ENCODE data around the gene LMO1. TPM values are rescaled to one million over a fixed set of nuclear protein-coding genes. Genes with fewer than 3 reads are reported as not detected.
A peak's percentile ranks its signal among the peaks of the same experiment; 100 is the strongest.

Gene LMO1
- total RNA-seq, 1 donor = not detected

DNA sequence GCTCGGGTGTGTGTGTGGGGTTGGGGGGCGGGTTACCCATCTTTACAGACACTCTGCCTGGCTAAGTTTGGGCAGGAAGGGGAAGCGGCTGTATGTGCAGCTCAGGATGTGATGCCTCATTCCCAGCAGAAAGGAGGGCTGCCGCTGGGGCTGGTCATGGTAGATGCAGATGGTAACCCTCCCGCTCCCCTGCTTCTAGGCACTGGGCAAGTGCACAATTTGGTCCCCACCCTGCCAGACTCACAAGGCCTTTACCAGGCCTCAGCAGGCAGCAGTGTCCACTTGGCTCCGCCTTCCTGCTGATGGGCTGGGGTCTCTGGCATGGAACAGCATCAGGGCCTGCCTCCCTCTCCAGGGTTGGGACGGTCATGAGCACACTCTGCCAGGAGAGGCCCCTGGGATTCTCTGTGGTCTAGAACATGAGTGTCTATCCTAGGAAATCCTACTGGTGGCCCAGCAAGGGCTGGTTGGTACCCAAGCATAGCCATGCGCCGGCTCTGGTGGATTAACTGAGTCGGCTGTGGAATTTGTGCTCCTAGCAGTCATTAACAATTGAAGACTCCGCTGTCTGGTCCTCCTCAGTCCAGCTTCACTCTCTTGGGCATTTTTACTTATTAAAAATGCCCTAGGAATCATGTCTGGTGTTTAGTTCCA lies 4.2 kb downstream of the LMO1 start:
- peaks cover 17% of the 10 kb centered on the region for H3K4me1 ChIP-seq (ENCODE audit: insufficient read depth, low read length)
- H3K4me3 ChIP-seq (ENCODE audit: insufficient read depth, low read length) = no peak overlapping the region
- H3K9me3 ChIP-seq (ENCODE audit: low read depth, low read length) = no peaks in the 10 kb centered on the region
- no peak overlapping the region for H3K27ac ChIP-seq (ENCODE audit: low read depth, low read length)
- TF ChIP-seq, protein P1, sequence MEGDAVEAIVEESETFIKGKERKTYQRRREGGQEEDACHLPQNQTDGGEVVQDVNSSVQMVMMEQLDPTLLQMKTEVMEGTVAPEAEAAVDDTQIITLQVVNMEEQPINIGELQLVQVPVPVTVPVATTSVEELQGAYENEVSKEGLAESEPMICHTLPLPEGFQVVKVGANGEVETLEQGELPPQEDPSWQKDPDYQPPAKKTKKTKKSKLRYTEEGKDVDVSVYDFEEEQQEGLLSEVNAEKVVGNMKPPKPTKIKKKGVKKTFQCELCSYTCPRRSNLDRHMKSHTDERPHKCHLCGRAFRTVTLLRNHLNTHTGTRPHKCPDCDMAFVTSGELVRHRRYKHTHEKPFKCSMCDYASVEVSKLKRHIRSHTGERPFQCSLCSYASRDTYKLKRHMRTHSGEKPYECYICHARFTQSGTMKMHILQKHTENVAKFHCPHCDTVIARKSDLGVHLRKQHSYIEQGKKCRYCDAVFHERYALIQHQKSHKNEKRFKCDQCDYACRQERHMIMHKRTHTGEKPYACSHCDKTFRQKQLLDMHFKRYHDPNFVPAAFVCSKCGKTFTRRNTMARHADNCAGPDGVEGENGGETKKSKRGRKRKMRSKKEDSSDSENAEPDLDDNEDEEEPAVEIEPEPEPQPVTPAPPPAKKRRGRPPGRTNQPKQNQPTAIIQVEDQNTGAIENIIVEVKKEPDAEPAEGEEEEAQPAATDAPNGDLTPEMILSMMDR (IDR thresholded peaks at IDR 0.05; ENCODE audit: extremely low read depth, low read depth, low read length) = no peak
- no peak overlapping the region for H3K4me2 ChIP-seq (ENCODE audit: insufficient read depth, low read length)
- peaks cover 37% of the 10 kb centered on the region for H3K27me3 ChIP-seq (ENCODE audit: insufficient read depth, low read length)
- no peak overlapping the region for H2AFZ ChIP-seq (ENCODE audit: low read length)
- H3K79me2 ChIP-seq (ENCODE audit: insufficient read depth, low read length) = no peaks in the 10 kb centered on the region
- peaks cover 3% of the 10 kb centered on the region for H4K20me1 ChIP-seq (ENCODE audit: insufficient read depth, low read length)
- H3K36me3 ChIP-seq (ENCODE audit: insufficient read depth, low read length) = no peaks in the 10 kb centered on the region
- no peak for DNase-seq (ENCODE audit: insufficient read length, low spot score, missing footprints)

DNA sequence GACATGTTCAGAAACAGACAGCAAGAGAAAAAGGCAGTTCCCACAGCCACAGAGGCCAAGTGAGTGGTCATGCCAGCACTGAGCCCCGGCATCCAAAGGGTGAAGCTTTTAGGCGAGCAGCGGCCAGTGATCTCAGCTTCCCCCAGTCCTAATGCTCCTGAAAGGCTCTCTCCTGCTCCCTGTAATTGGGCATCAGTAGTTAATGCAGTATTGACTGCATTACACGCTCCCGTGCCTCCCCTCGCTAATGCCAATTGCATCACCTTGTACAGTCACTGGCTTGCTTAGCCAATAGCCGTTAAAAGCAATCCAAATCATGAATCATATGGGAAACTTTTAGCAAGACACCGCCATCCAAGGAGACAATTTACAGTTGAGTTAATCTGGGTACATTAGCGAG lies 4.9 kb downstream of the LMO1 start:
- peaks cover 31% of the 10 kb centered on the region for H3K27me3 ChIP-seq (ENCODE audit: insufficient read depth, low read length)
- no peaks in the 10 kb centered on the region for H3K79me2 ChIP-seq (ENCODE audit: insufficient read depth, low read length)
- H4K20me1 ChIP-seq (ENCODE audit: insufficient read depth, low read length) = peaks cover 3% of the 10 kb centered on the region
- H3K4me1 ChIP-seq (ENCODE audit: insufficient read depth, low read length) = peaks cover 17% of the 10 kb centered on the region
- H3K27ac ChIP-seq (ENCODE audit: low read depth, low read length) = no peak overlapping the region
- H3K4me3 ChIP-seq (ENCODE audit: insufficient read depth, low read length) = no peak overlapping the region
- H3K4me2 ChIP-seq (ENCODE audit: insufficient read depth, low read length) = no peak overlapping the region
- no peaks in the 10 kb centered on the region for H3K9me3 ChIP-seq (ENCODE audit: low read depth, low read length)
- TF ChIP-seq, protein P1 (IDR thresholded peaks at IDR 0.05; ENCODE audit: extremely low read depth, low read depth, low read length) = no peak
- no peaks in the 10 kb centered on the region for H3K36me3 ChIP-seq (ENCODE audit: insufficient read depth, low read length)
- H2AFZ ChIP-seq (ENCODE audit: low read length) = no peak overlapping the region
- DNase-seq (ENCODE audit: insufficient read length, low spot score, missing footprints) = peak; percentile 95

DNA sequence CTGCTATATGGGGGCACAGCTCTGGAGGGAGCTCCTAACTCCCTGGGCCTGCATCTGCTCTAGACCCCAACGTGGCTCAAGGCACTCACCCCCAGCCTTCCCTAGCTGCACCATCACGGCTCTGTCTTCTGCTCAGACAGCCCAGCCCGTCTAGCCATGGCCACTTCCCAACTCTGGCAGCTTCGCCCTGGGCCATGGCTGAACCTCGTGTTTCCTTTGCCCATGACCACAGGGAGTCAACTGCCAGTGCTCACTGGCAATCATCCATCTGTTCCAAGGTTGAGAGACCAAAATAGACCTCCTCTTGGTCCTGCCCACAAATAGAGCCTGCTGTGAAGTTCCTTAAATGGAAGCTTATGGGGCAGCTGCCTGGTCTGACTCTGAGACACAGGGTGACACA lies 5.4 kb downstream of the LMO1 start:
- Histone ChIP-seq H3K9me3 (ENCODE audit: low read depth, low read length) (no peaks in the 10 kb centered on the region), H3K4me2 (ENCODE audit: insufficient read depth, low read length) (no peak overlapping the region), H3K27me3 (ENCODE audit: insufficient read depth, low read length) (peaks cover 27% of the 10 kb centered on the region), H4K20me1 (ENCODE audit: insufficient read depth, low read length) (no peaks in the 10 kb centered on the region), H3K4me1 (ENCODE audit: insufficient read depth, low read length) (peaks cover 13% of the 10 kb centered on the region), H3K4me3 (ENCODE audit: insufficient read depth, low read length) (no peak overlapping the region), H2AFZ (ENCODE audit: low read length) (no peak overlapping the region), H3K36me3 (ENCODE audit: insufficient read depth, low read length) (no peaks in the 10 kb centered on the region), H3K79me2 (ENCODE audit: insufficient read depth, low read length) (no peaks in the 10 kb centered on the region), H3K27ac (ENCODE audit: low read depth, low read length) (no peak overlapping the region)
- no peak for DNase-seq (ENCODE audit: insufficient read length, low spot score, missing footprints)
- TF ChIP-seq, protein P1 (IDR thresholded peaks at IDR 0.05; ENCODE audit: extremely low read depth, low read depth, low read length) = no peak

DNA sequence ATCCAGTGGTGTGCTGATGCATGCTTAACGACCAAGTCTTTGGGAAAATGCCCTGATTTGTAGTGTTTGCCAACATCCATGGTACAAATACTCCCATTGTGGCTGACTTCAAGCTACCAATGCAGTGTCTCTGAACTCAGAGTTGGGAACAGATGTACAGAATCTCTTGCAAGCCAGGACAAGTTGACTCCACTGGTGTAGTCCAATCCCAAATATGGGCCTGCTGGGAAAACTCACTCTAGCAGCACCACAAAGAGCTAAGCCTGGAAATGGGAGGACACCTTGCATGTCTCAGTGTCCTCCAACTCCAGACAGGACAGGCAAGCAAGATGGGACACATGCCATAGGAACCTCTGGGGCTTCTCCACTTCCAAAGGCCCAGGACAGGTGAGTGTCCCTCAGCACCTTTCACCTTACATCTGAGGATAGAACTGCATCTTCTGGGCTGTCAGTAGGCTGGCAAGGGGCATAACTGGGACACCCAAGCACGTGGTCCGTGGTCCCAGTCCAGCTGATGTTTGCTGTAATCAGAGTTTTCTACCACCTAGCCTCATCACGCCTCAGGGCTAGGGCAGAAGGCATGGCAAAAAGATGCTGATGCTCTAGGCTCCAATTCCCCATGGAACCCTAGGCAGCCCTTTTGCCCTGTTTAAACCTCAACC lies 6.5 kb downstream of the LMO1 start:
- peaks cover 6% of the 10 kb centered on the region for H3K4me1 ChIP-seq (ENCODE audit: insufficient read depth, low read length)
- DNase-seq (ENCODE audit: insufficient read length, low spot score, missing footprints) = peak; percentile 34
- H3K27me3 ChIP-seq (ENCODE audit: insufficient read depth, low read length) = peaks cover 19% of the 10 kb centered on the region
- H2AFZ ChIP-seq (ENCODE audit: low read length) = no peak overlapping the region
- H3K4me3 ChIP-seq (ENCODE audit: insufficient read depth, low read length) = no peak overlapping the region
- no peaks in the 10 kb centered on the region for H3K79me2 ChIP-seq (ENCODE audit: insufficient read depth, low read length)
- no peak overlapping the region for H3K27ac ChIP-seq (ENCODE audit: low read depth, low read length)
- H3K4me2 ChIP-seq (ENCODE audit: insufficient read depth, low read length) = no peak overlapping the region
- no peaks in the 10 kb centered on the region for H3K9me3 ChIP-seq (ENCODE audit: low read depth, low read length)
- no peaks in the 10 kb centered on the region for H4K20me1 ChIP-seq (ENCODE audit: insufficient read depth, low read length)
- no peaks in the 10 kb centered on the region for H3K36me3 ChIP-seq (ENCODE audit: insufficient read depth, low read length)
- TF ChIP-seq, protein P1 (IDR thresholded peaks at IDR 0.05; ENCODE audit: extremely low read depth, low read depth, low read length) = no peak

All from osteoblast (primary cell).